GM11168 (cell line): ENCODE results near the gene GRM2.

Experiments used
- in situ Hi-C: fragments of 300-500 bp; cut with MboI; formaldehyde crosslinking; loops from one replicate; pipeline ENCODE4 v1.12.0; 2022; ENCODE audit warnings: low sequenced_read_pairs; ENCODE audit not compliant: unreplicated experiment

GRM2 gene

DNA sequence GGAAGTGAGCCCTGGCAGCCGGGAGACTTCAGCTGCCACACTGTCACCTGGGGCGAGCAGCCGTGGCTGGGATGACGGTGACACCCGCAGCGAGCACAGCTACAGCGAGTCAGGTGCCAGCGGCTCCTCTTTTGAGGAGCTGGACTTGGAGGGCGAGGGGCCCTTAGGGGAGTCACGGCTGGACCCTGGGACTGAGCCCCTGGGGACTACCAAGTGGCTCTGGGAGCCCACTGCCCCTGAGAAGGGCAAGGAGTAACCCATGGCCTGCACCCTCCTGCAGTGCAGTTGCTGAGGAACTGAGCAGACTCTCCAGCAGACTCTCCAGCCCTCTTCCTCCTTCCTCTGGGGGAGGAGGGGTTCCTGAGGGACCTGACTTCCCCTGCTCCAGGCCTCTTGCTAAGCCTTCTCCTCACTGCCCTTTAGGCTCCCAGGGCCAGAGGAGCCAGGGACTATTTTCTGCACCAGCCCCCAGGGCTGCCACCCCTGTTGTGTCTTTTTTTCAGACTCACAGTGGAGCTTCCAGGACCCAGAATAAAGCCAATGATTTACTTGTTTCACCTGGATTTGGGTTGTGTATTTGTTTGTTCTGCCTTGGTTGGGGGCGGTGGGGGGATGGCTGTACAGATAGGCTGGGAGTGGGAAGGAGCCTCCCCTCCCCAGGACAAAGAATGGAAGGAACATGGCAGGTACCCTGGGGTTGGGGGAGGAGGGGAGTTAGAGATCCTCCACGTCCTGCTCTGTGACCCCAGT is 2.9 kb upstream of the GRM2 start:
- in situ Hi-C loops = no loop called here

DNA sequence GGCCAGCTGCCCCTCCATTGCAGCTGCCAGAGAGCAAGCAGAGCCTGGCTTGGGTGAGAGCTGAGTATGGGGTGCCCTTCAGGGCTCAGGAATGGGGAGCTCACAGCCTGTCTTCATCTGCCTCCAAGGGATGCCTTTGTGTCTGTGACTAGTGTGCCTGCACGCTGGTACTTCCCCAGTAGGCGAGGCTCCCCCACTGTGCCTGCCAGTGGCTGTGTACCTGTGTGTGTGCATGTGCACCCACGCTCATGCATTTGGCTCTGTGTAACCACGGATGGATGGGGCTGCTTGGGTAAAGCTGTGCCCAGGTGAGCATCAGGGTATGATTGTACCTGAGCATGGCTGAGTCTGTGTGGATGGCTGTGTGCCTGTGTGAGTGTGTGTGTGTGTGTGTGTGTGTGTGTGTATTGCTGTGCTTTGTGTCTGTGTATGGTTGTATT is 2.3 kb upstream of the GRM2 start:
- in situ Hi-C loops = no loop called here

DNA sequence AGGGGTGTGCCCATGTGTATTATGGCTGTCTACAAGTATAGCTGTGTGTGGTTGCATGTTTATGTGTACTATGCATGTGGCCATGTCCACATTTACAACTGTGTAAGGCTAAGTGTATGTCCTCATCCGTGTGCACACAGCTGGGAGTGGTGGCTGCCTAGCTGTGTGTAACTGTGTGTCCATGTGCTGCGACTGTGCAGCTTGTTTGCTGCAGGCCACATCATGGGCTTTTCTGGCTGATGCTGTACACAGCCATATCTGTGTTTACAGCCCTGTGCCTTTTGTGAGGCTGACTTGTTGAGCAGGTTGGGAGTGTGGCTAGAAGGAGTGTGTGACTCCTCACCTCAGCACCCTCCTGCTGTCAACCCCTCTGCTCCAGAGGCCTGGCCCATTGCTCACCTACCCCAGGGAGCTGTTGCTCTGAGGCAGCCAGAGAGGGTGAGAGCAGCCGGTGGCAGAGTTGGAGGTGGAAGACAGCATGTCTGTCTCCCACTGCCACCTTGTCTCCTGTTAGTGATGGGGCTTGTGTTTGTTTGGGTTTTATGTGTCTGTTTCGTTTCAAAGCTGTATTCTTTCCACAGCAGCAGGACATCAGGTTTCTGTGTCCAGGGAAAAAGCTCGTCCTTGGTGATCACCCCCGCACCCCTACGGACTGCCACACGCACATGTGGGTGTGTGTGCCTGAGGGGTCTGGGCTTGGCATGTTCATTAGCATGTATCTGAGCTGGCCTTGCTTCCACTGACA is 1.4 kb upstream of the GRM2 start:
- in situ Hi-C loops = no loop called here

DNA sequence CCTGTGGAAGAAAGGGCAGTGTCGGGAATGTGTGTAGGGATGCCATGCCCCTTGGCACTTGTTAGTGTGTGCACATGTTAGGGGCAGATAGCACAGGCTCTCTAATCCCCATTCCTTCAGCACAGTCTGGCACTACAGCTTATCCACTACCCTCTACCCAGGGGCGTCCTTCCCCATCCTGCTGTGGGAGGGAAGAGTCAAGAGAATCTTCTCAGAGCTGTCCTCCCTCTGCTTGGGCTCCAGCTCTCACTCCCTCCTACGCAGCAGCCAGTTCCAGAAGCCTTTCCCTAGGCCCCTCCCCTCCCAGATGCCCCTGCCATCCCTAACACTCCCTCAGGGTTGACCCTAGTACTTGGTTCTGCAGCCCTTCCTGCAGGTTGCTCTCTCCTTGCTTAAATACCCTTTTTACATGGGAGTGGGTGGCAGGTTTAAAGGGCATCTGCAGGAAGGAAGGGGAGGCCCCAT is 815 bp upstream of the GRM2 start:
- in situ Hi-C loops = no loop called here

DNA sequence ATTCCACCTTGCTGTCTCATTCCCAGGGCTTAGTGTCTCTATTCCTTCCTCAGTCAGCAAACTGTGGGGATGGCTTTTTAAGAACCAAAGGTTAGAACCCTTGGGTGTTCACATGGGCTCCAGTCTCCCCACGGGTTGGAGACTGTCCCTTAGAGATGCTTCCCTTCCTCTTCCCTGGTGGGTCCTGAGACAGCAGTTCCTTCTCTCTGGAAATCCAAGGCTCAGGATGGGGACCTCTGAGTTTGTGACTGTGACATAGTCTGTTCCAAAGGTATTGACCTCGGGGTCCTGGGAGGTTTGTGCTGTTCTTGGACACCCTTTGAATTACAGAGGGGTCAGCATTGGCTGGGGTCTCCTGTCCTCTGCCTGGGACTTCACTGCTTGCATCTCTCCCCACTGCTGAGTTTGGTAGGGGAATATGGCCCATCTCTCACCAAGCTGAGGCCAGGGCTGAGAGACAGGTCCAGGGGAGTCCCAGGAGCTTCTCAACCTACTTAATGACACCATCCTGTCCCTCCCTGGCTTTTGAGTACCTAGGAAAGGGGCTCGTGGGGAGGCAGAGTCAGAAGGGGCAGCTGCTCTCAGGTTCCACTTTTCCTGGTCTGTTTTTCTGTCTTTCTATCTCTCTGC is 1.5 kb downstream of the GRM2 start:
- in situ Hi-C loops = no loop called here

DNA sequence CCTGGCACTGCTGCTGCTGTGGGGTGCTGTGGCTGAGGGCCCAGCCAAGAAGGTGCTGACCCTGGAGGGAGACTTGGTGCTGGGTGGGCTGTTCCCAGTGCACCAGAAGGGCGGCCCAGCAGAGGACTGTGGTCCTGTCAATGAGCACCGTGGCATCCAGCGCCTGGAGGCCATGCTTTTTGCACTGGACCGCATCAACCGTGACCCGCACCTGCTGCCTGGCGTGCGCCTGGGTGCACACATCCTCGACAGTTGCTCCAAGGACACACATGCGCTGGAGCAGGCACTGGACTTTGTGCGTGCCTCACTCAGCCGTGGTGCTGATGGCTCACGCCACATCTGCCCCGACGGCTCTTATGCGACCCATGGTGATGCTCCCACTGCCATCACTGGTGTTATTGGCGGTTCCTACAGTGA is 2.1 kb downstream of the GRM2 start:
- in situ Hi-C loops = no loop called here

DNA sequence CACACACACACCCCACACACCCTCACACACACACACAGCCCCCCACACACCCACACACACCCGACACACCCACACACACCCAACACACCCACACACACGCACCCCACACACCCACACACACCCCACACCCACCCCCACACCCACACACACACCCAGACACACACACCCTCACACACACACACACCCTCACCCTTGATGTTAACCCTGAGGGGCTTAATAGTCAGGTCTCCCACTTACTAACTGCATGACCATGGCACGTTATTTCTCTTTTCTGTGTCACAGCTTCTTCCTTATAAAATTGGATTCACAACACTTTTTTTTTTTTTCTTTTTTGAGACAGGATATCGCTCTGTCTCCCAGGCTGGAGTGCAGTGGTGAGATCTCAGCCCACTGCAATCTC is 2.8 kb downstream of the GRM2 start:
- in situ Hi-C loops = no loop called here

DNA sequence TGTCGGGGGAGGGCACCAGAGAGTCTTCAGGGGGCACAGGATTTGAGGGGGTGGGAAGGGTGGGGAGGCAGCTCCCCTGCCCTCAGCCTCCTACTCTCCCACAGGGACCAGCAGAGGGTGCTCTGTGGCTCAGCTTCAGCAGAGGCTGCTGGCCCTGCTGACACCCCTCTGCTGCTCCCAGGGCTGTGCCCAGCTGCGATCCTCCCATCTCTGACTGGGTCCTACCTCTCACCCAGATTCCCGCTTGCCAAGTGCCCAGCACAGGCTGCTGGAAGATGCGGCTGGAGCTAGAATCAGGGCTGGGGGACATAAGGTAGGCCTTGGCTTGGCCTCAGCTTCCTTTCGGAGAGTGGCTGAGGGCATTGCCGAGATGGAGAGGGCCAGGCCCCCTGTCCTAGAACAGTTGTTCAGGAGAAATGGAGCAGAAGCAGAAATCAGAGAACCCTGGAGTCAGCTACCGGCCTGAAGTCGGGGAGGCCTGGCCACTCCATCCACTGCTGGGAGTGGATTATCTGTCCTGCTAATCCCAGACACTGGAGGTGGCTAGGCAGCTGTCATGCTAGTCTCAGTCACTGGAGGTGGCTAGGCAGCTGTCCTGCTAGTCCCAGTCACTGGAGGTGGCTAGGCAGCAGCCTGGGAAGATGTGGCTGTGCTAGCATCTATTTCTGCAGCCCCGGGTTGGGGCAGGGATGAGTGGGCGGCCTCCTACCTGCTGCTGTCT is 3.9 kb downstream of the GRM2 start:
- in situ Hi-C loops = no loop called here

DNA sequence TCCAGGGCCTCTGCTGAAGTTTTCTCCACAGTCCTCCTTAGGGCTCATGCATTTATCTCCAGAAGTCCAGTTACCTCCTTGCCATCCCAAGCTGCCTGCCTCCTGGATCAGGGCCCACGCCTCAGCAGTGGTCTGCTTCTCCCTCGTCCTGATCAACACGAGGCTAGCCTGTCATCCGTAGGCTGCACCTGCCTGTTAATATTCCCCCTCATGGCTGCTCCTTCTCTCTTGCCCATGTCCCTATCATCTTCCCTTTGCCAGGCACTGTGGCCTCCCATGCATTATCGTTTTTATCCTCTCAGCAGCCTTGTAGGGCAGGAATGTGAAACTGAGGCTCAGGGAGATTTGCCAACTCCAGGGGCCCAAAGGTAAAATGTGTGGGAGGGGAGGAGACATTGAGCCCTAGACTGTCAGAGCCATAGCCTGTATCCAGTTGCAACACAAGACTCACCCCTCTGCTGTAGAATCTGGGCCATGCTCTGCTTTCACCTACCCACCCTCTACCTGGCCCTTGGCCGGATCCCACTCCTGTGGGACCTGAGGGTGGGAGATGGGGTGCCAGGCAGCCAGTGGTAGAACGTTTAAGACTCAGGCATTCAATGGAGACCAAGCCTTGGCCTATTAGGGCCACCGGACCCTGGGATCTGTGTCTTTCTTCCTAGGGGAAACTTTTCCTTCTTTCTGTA is 4.6 kb downstream of the GRM2 start:
- in situ Hi-C loops = no loop called here

DNA sequence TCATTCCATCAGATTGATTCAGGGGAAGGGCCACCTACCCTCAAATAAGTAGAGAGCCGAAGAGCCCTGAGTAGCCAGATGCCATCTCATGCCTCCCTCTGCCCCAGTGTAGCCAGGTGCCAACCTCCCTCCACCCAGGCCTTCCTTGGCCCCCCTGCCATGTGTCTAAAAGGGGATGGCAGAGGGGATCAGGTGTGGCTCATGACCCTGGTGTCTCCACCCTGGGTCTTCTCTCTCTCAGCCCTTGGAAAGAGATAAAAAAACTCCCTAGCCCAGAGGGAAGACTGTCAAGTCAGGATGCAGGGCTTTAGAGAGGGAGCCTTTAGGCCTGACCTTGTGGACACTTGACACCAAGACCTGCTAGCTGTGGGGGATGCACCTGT is 5.2 kb downstream of the GRM2 start:
- in situ Hi-C loops = no loop called here

DNA sequence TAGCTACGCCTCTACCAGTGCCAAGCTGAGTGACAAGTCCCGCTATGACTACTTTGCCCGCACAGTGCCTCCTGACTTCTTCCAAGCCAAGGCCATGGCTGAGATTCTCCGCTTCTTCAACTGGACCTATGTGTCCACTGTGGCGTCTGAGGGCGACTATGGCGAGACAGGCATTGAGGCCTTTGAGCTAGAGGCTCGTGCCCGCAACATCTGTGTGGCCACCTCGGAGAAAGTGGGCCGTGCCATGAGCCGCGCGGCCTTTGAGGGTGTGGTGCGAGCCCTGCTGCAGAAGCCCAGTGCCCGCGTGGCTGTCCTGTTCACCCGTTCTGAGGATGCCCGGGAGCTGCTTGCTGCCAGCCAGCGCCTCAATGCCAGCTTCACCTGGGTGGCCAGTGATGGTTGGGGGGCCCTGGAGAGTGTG is 5.7 kb downstream of the GRM2 start:
- in situ Hi-C loops = no loop called here

DNA sequence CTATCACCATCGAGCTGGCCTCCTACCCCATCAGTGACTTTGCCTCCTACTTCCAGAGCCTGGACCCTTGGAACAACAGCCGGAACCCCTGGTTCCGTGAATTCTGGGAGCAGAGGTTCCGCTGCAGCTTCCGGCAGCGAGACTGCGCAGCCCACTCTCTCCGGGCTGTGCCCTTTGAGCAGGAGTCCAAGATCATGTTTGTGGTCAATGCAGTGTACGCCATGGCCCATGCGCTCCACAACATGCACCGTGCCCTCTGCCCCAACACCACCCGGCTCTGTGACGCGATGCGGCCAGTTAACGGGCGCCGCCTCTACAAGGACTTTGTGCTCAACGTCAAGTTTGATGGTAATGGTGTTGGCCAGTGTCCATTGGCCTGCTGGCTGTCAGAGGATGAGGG is 6.1 kb downstream of the GRM2 start:
- in situ Hi-C loops = no loop called here

DNA sequence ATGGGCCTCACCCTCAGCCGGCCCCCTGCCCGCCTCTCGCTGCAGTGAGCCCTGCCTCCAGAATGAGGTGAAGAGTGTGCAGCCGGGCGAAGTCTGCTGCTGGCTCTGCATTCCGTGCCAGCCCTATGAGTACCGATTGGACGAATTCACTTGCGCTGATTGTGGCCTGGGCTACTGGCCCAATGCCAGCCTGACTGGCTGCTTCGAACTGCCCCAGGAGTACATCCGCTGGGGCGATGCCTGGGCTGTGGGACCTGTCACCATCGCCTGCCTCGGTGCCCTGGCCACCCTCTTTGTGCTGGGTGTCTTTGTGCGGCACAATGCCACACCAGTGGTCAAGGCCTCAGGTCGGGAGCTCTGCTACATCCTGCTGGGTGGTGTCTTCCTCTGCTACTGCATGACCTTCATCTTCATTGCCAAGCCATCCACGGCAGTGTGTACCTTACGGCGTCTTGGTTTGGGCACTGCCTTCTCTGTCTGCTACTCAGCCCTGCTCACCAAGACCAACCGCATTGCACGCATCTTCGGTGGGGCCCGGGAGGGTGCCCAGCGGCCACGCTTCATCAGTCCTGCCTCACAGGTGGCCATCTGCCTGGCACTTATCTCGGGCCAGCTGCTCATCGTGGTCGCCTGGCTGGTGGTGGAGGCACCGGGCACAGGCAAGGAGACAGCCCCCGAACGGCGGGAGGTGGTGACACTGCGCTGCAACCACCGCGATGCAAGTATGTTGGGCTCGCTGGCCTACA is 8.5 kb downstream of the GRM2 start:
- in situ Hi-C loops = no loop called here

DNA sequence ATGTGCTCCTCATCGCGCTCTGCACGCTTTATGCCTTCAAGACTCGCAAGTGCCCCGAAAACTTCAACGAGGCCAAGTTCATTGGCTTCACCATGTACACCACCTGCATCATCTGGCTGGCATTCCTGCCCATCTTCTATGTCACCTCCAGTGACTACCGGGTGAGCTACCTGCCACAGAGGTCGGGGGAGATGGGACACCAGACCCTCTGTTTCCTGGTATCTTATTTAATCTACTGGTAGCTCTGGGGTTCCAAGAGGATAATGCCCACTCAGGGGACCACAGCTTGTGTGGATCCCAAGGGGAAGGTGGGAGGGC is 9.1 kb downstream of the GRM2 start:
- in situ Hi-C loops = no loop called here

DNA sequence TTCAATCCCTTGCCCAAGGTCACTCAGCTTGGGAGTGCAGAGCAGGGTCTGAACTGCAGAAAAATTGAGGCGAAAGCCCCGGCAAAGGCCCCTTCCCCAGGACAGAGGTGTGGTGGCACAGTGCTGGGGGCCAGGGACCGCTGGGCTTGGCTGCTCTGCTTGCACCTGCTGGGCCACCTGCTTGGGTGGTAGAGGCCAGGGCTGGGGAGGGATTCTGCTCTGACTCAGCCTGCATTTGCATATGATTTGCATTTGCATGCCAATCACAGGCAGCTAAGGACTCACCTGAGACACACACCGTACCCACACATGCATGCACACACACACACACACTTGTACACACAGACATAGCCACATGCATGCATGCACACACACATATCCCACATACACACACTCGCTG is 9.9 kb downstream of the GRM2 start:
- in situ Hi-C loops = no loop called here

DNA sequence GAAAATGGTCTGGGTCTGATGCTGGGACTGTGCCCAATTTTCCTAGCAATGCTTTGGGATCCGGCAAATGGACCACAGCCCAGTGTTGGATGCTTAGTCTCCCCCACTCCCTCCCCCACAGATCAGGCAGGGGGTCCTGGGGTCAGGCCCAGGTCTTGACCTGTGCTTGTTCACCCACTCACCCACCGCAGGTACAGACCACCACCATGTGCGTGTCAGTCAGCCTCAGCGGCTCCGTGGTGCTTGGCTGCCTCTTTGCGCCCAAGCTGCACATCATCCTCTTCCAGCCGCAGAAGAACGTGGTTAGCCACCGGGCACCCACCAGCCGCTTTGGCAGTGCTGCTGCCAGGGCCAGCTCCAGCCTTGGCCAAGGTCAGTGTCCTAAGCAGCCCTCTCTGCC is 10.6 kb downstream of the GRM2 start:
- in situ Hi-C loops = no loop called here

DNA sequence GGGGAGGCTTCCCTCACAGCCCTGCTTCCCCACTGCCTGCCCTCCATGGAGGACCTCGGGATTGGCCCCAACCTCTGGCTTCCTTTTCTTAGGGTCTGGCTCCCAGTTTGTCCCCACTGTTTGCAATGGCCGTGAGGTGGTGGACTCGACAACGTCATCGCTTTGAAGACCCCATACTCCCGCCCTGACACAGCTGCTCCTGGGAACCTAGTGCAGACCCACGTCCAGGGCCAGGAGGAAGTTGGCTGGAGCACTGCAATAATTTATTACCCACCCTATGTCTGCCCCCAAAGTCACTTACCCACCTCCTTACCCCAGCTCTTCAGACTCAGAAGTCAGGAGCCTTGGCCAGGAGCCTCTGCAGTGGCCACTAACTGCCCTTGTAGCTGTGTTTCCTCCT is 11.1 kb downstream of the GRM2 start:
- in situ Hi-C loops = no loop called here

DNA sequence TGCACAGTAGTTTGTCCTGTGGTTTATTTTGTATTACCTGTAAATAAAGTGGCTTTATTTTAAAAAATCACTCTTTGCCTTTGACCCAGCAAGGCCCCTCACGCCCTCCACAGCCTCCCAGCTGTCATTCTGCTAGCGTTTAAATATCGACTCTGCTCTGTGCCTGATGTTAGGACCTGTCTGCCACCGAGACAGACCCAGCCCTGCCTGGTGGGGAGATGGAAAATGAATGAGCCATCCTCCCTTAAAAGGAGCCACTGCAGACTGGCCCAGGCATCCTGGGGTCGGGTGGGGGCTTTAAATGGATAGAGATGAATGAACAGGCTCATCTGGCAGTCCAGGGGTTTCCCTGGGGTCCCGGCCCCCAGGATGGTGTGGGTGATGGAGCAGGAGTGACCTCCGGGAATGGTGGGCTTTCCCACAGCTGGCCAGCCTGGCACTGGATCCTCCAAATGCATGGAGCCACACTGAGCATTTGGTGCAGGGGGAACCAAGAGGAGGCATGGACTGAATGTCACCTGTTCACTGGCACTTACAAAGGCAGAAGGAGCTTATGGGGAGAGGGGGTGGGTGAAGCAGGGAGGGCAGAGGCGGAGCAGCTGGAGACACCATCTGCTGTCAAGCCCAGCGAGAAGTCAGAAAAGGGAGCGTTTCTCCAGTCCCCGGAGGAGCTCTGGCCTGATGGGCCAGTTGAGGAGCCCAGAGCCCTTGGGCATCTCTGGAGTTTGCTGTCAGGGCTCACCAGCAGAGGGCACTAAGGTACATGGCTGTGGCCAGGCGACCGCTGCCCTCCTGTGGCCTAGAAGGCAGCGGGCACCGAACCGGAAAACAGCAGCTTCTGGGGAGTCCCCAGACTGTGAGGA is 11.9 kb downstream of the GRM2 start:
- in situ Hi-C loops = no loop called here
